ENCODE data around the gene GADD45A.

The GADD45A gene

GRCh38 chr1:67689267-67690017, 4.4 kb downstream of the GADD45A start:
- no peak for DNase-seq (ENCODE audit: low spot score)

GRCh38 chr1:67690018-67690363, 5.0 kb downstream of the GADD45A start:
- no peak for DNase-seq (ENCODE audit: low spot score)

GRCh38 chr1:67690411-67690810, 5.4 kb downstream of the GADD45A start:
- no peak for DNase-seq (ENCODE audit: low spot score)

GRCh38 chr1:67691712-67692111, 6.7 kb downstream of the GADD45A start:
- DNase-seq (ENCODE audit: low spot score): no peak

- DNase-seq (ENCODE audit: low spot score): no peak
These were observed 11.0 kb downstream of the GADD45A start for GRCh38 chr1:67695963-67696362.

GRCh38 chr1:67696708-67697107, 11.7 kb downstream of the GADD45A start:
- DNase-seq (ENCODE audit: low spot score): no peak

GRCh38 chr1:67700220-67700619, 15.2 kb downstream of the GADD45A start:
- DNase-seq (ENCODE audit: low spot score): no peak

- DNase-seq (ENCODE audit: low spot score): no peak
These were observed 15.8 kb downstream of the GADD45A start for GRCh38 chr1:67700692-67701410.

GRCh38 chr1:67701876-67702275, 16.9 kb downstream of the GADD45A start:
- no peak for DNase-seq (ENCODE audit: low spot score)

- DNase-seq (ENCODE audit: low spot score): no peak
These were observed 19.4 kb downstream of the GADD45A start for GRCh38 chr1:67704351-67704750.

GRCh38 chr1:67705735-67706453, 20.9 kb downstream of the GADD45A start:
- no peak for DNase-seq (ENCODE audit: low spot score)

- no peak for DNase-seq (ENCODE audit: low spot score)
These were observed 23.6 kb downstream of the GADD45A start for GRCh38 chr1:67708606-67709005.

- no peak for DNase-seq (ENCODE audit: low spot score)
These were observed 25.4 kb downstream of the GADD45A start for GRCh38 chr1:67710417-67710816.

- no peak for DNase-seq (ENCODE audit: low spot score)
These were observed 26.3 kb downstream of the GADD45A start for GRCh38 chr1:67711158-67711854.

GRCh38 chr1:67711855-67712212, 26.8 kb downstream of the GADD45A start:
- DNase-seq (ENCODE audit: low spot score): no peak

- no peak for DNase-seq (ENCODE audit: low spot score)
These were observed 28.3 kb downstream of the GADD45A start for GRCh38 chr1:67713057-67713846.

- DNase-seq (ENCODE audit: low spot score): no peak
These were observed 30.8 kb downstream of the GADD45A start for GRCh38 chr1:67715819-67716218.

GRCh38 chr1:67716800-67717199, 31.8 kb downstream of the GADD45A start:
- DNase-seq (ENCODE audit: low spot score): no peak

GRCh38 chr1:67717876-67718275, 32.9 kb downstream of the GADD45A start:
- DNase-seq (ENCODE audit: low spot score): no peak

GRCh38 chr1:67719329-67720196, 34.6 kb downstream of the GADD45A start:
- no peak for DNase-seq (ENCODE audit: low spot score)

GRCh38 chr1:67721112-67721511, 36.1 kb downstream of the GADD45A start:
- no peak for DNase-seq (ENCODE audit: low spot score)

Measured in activated CD4-positive, alpha-beta T cell treated with anti-CD3 and anti-CD28 coated beads, Interleukin-2, Interleukin-4, amounts not matched to agents 100 ng/mL and 50 ng/mL, durations not matched to agents 16 hours and 8 hours (primary cell).